ENCODE data around the gene GMPPB.

GMPPB gene

DNA sequence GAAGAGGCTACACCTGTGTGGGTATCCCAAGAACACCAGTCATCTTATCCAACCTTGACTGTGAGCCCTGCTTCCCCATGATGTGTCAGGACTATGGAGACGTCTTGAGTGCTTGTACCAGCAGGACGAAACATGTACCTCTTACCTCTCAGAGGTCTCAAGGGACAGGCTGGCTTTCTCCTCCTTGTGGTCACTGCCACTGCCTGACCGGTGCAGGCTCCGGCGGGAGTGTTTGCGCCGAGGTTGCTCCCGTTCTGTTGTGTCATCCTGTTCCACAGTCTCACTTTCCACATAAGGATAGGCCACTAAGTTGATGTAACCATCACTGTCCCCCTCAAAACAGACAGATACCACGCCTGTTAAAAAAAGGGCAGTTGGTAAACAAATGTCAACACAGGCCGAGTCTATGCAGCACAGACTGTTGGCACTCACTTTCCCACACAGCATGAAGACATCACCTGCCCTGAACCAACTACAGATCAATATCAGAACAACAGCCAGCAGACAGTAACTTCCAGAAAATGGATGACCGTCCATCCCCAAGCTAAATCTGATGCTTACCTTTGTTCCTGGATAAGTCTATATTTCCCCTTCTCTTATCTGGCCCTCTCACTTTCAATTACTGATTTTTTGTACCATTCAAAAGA lies 14.4 kb upstream of the GMPPB start:
- H3K27me3 ChIP-seq (ENCODE audit: insufficient read depth, low read depth, severe bottlenecking), result no peaks in the 10 kb centered on the region

DNA sequence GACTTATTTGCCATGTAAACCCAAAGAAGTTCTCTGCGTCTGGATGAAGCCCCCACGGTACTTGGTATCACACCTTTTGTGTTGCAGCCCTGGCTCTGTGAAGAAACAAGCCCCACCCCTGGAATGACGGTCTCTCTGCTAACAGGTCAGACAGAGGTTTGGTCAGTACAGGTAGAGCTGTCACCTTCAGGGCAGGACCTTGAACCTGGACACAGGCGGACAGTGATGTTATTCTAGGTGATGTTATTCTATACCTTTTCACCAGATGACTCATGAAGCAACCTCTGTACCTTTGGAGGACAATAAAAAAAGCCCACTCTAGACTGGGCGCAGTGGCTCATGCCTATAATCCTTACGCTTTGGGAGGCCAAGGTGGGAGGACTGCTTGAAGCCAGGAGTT lies 11.0 kb upstream of the GMPPB start:
- Histone ChIP-seq H3K27ac (no peak overlapping the region), H3K27me3 (ENCODE audit: insufficient read depth, low read depth, severe bottlenecking) (no peaks in the 10 kb centered on the region), H3K4me3 (ENCODE audit: low read depth, low read length) (no peak overlapping the region), H3K36me3 (peaks cover 85% of the 10 kb centered on the region), H3K9me3 (ENCODE audit: severe bottlenecking) (no peaks in the 10 kb centered on the region)
- TF ChIP-seq, protein P1, sequence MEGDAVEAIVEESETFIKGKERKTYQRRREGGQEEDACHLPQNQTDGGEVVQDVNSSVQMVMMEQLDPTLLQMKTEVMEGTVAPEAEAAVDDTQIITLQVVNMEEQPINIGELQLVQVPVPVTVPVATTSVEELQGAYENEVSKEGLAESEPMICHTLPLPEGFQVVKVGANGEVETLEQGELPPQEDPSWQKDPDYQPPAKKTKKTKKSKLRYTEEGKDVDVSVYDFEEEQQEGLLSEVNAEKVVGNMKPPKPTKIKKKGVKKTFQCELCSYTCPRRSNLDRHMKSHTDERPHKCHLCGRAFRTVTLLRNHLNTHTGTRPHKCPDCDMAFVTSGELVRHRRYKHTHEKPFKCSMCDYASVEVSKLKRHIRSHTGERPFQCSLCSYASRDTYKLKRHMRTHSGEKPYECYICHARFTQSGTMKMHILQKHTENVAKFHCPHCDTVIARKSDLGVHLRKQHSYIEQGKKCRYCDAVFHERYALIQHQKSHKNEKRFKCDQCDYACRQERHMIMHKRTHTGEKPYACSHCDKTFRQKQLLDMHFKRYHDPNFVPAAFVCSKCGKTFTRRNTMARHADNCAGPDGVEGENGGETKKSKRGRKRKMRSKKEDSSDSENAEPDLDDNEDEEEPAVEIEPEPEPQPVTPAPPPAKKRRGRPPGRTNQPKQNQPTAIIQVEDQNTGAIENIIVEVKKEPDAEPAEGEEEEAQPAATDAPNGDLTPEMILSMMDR (IDR thresholded peaks at IDR 0.05; ENCODE audit: low read depth, low read length), result no peak
- DNase-seq, result no peak

More for the DNA sequence above, 14.4 kb upstream of the GMPPB start:
- Histone ChIP-seq H3K36me3 (peaks cover 80% of the 10 kb centered on the region), H3K27ac (no peak overlapping the region), H3K4me3 (ENCODE audit: low read depth, low read length) (no peak overlapping the region), H3K9me3 (ENCODE audit: severe bottlenecking) (no peaks in the 10 kb centered on the region)
- no peak for DNase-seq
- TF ChIP-seq, protein P1 (IDR thresholded peaks at IDR 0.05; ENCODE audit: low read depth, low read length), result no peak

DNA sequence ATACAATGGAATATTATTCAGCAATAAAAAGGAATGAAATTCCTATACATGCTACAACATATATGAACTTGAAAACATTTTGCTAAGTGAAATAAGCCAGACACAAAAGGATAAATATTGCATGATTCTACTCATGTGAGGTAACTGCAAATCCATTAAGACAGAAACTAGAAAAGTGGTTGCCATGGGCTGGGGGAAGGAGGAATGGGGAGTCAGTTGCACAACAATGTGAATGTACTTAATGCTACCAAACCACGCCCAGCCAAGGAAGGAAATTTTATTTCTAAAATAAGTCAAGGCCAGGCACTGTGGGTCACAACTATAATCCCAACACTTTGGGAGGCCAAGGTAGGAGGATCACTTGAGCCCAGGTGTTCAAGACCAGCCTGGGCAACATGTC lies 9.8 kb upstream of the GMPPB start:
- H3K36me3 ChIP-seq, result peaks cover 78% of the 10 kb centered on the region
- H3K27ac ChIP-seq, result no peak overlapping the region
- H3K4me3 ChIP-seq (ENCODE audit: low read depth, low read length), result no peak overlapping the region
- no peaks in the 10 kb centered on the region for H3K9me3 ChIP-seq (ENCODE audit: severe bottlenecking)
- H3K27me3 ChIP-seq (ENCODE audit: insufficient read depth, low read depth, severe bottlenecking), result no peaks in the 10 kb centered on the region
- no peak for DNase-seq
- TF ChIP-seq, protein P1 (IDR thresholded peaks at IDR 0.05; ENCODE audit: low read depth, low read length), result no peak

DNA sequence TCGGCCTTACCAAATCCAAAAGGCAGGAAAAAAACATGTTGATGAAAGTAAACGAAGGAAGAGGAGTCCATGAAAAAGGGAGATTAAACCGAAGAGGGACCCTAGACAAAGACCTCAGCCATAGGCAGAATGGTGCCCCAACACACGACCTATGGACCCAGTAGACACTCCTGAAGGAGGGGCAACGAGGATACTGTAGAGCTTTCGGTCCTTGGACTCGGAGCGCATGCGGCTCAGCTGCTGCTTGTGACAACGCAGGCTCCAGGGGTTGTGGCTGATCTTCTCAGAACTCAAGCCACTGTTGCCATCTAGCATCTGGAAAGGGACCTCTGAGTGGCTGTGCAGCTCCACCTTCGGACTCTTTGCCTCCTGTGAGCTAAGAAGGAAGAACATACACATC lies 8.8 kb upstream of the GMPPB start:
- TF ChIP-seq, protein P1 (IDR thresholded peaks at IDR 0.05; ENCODE audit: low read depth, low read length), result no peak
- Histone ChIP-seq H3K4me3 (ENCODE audit: low read depth, low read length) (no peak overlapping the region), H3K27me3 (ENCODE audit: insufficient read depth, low read depth, severe bottlenecking) (no peaks in the 10 kb centered on the region), H3K9me3 (ENCODE audit: severe bottlenecking) (no peaks in the 10 kb centered on the region), H3K27ac (no peak overlapping the region), H3K36me3 (peaks cover 72% of the 10 kb centered on the region)
- DNase-seq, result no peak

DNA sequence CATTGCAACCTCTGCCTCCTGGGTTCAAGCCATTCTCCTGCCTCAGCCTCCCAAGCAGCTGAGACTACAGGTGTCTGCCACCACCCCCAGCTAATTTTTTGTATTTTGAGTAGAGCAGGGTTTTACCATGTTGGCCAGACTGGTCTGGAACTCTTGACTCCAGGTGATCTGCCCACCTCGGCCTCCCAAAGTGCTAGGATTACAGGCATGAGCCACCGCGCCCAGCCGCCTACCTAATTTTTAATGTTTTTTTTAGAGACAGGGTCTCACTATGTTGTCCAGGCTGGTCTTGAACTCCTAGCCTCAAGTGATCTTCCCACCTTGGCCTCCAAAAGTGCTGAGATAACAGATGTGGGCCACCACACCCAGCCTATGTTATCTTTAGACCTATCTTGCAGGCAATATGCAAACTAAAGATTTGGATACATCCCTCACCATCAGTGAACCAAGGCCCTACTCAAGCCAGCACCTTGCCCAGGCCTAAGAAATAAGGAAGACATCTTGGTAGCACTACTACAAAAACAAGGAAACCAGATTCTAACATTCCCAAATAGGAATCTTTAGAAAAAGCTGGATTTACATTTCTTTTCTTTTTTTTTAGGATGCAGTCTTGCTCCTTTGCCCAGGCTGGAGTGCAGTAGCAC lies 6.3 kb upstream of the GMPPB start:
- H3K27ac ChIP-seq, result no peak overlapping the region
- H3K9me3 ChIP-seq (ENCODE audit: severe bottlenecking), result no peaks in the 10 kb centered on the region
- no peaks in the 10 kb centered on the region for H3K27me3 ChIP-seq (ENCODE audit: insufficient read depth, low read depth, severe bottlenecking)
- TF ChIP-seq, protein P1 (IDR thresholded peaks at IDR 0.05; ENCODE audit: low read depth, low read length), result no peak
- no peak overlapping the region for H3K4me3 ChIP-seq (ENCODE audit: low read depth, low read length)
- DNase-seq, result no peak
- H3K36me3 ChIP-seq, result peaks cover 72% of the 10 kb centered on the region
